Endometrial microvascular endothelial cells (primary cell): ENCODE data around the gene PODNL1. TPM values are rescaled to one million over a fixed set of nuclear protein-coding genes. Genes with fewer than 3 reads are reported as not detected.

Experiments
- in situ Hi-C: cut with HindIII; loops from 2 replicates; pipeline ENCODE4 v1.10.0; 2017; ENCODE audit warnings: low sequenced_read_pairs, low pct_unique_long_range_greater_than_20kb; ENCODE audit errors: inconsistent ontology term
- total RNA-seq: library from RNA; depleted of rRNA; stranded (reverse); fragments of >200 nt; gene quantifications from one replicate; pipeline ENCODE4 v1.2.3, GENCODE V29; 2015; ENCODE audit errors: inconsistent ontology term

PODNL1 gene
- total RNA-seq, 1 donor from 2014 or later, result 0.09 TPM

GRCh38 chr19:13960863-13961784, 22.9 kb upstream of the PODNL1 start:
- in situ Hi-C loops, result no loop called here

DNA sequence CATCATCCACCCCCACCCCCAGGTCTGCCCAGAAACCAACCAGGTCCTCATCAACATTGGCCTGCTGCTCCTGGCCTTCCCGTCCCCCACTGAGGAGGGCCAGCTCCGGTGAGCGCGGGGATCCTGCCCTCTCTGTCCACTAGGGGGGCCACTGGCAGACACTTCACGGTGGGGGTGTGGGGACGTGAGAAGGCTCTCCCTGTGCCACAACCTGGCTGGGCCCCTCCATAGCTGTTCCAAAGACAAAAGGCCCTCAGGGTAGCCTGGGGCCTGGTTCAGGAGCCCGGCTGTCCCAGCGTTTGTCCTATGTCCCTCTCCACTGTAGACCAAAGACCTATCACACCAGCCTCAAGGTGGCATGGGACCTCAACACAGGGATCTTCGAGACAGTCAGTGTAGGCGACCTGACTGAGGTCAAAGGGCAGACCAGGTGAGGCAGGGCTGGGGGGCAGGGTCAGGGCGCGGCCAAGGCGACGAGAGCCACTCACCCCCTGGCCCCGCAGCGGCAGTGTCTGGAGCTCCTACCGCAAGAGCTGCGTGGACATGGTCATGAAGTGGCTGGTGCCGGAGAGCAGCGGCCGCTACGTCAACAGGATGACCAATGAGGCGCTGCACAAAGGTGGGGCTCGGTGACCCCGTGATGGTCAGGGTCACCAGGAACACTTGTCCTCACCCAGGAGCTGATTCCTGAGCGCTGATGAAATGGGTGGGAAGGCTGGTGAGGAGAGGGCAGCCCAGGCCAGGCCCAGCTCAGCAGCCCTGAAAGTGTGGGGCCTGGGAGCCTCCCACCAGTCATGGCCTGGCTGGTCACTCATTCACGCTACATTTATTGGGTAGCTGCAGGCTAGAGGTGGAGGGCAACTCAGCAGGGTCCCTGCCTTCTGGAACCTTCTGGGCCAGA, 22.0 kb upstream of the PODNL1 start:
- in situ Hi-C loops, result no loop called here

DNA sequence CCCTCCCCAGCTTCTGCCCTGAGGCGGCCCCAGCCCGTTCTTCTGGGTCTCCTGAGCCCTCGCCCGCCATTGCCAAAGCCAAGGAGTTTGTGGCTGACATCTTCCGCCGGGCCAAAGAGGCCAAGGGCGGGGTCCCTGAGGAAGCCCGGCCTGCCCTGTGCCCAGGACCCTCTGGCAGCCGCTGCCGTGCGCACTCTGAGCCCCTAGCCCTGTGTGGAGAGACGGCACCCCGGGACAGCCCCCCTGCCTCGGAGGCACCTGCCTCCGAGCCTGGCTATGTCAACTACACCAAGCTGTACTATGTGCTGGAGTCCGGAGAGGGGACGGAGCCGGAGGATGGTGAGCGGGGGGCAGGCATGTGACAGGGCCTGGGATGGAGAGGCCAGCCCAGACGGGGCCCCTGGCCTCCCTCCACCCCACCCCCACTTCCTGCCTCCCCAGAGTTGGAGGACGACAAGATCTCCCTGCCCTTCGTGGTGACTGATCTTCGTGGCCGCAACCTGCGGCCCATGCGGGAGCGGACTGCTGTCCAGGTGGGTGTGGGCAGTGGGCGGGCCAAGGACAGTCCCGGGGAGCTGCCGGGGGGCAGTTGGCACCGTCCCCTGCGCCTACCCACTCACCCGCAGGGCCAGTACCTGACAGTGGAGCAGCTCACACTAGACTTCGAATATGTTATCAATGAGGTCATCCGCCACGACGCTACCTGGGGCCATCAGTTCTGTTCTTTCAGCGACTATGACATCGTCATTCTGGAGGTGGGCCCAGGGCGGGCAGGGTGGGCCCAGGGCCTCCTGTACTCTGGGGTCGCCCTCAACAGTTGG, 21.1 kb upstream of the PODNL1 start:
- in situ Hi-C loops, result no loop called here

GRCh38 chr19:13958043-13958442, 19.8 kb upstream of the PODNL1 start:
- in situ Hi-C loops, result no loop called here

- in situ Hi-C loops, result no loop called here
Measured at GRCh38 chr19:13957051-13957450, 18.8 kb upstream of the PODNL1 start.

- in situ Hi-C loops, result no loop called here
Measured at GRCh38 chr19:13956365-13956744, 18.1 kb upstream of the PODNL1 start.

DNA sequence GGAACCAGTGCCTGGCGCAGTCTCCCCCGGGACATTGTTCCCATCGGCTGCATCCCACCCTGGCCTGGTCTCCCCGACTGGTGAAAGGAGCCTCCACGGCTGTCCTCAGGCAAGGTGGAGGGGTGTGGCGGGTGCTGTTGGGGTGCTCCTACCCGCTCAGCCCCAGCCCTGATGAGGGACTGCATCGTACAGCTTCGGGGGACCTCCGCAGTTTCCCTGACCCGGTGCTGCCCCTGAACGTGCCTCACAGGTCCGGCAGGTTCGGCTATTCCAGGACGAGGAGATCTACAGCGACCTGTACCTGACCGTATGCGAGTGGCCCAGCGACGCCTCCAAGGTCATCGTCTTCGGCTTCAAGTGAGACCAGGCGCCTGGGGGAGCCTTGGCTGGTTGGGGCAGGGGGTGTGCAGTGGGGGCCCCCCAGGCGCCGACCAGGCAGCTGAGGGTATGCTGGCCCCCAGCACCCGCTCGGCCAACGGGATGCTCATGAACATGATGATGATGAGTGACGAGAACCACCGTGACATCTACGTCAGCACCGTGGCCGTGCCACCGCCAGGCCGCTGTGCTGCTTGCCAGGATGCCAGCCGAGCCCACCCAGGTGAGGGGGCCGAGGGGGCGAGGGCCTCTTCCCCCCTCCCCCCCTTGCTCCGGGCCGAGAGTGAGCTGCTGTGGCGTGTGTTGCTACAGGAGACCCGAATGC, 17.6 kb upstream of the PODNL1 start:
- in situ Hi-C loops, result no loop called here

DNA sequence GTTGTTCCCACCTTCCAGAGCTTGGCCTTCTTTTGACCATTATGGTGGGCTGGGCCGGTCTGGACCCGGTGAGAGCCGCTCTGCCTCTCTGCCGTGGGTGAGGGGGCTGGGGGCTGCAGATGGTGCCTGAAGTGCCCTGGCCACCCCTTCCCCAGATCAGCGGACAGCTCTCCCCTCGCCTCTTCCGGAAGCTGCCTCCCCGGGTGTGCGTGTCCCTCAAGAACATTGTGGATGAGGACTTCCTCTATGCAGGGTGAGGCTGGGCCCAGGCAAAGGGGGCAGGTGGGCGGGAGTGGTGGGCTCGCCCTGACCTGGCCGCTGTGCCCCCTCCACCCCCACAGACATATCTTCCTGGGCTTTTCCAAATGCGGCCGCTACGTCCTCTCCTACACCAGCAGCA, 16.0 kb upstream of the PODNL1 start:
- in situ Hi-C loops, result no loop called here

DNA sequence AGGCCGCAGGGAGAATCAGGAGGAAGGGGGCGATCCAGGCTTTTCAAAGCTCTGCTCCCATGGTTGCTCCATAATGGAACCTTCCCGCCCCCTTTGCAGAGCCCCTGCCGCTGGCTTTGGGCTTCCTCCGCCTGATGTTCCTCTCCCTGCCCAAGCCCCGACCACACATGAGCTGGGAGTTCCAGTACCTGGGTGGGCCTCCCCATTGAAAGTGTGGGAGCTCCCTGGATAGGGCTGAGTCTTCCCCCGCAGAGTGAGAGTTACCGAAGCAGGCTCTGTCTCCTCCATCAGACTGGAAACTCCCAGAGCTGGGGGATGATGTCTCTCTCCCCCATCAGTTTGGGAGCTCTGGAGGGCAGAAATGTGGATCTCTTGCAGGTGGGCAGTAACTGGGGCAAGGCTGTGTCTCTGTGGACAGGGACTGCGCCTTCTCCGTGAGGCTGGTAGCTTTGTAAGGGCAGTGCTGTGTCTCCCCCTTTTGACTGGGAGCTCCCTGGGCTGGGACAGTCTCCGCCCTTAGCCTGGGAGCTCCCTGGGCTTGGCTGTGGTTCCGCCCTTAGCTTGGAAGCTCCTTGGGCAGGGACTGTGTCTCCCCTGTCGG, 14.8 kb upstream of the PODNL1 start:
- in situ Hi-C loops, result no loop called here

DNA sequence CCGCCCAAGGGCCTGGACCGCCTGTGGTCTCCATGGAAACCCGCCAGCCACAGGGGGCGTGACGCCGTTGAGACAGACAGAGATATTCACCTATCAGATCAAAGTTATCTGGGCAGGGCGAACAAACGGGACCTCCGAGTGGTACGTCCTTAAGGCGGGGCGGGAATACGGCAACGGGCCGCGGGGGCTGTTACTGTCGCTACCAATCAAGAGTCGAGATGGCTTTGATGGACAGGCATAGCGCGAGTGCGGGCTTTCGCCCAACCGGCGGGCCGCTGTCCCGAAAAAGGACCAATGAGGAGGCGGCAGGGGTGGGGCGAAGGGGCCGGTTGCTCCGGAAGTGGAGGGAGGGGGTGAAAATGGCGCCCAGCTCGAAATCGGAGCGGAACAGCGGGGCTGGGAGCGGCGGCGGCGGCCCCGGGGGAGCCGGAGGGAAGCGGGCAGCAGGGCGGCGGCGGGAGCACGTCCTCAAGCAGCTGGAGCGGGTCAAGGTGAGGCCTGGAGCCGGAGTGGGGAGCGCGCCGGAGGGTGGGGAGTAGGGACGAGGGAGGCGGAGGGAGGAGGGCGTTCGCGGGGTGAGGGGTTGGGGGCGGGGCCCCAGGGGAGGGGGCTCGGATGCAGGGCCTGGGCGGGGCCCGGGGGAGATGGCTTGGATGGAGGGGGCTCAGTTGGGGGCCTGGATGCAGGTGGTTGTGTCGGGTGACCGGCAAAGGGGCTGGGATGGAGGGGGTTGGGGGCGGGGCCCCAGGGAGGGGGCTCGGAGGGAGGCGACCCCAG, 14.1 kb upstream of the PODNL1 start, which contains the start of gene DCAF15:
Gene DCAF15, plus strand, starts transcription at position 356 of the 777 bp plus-strand sequence. Its CDS starts 4 bp downstream, at position 360.
- in situ Hi-C loops, result no loop called here

GRCh38 chr19:13951799-13952153, 13.6 kb upstream of the PODNL1 start:
- in situ Hi-C loops, result no loop called here

GRCh38 chr19:13951043-13951442, 12.8 kb upstream of the PODNL1 start:
- in situ Hi-C loops, result no loop called here

GRCh38 chr19:13946414-13946813, 8.2 kb upstream of the PODNL1 start:
- in situ Hi-C loops, result no loop called here

DNA sequence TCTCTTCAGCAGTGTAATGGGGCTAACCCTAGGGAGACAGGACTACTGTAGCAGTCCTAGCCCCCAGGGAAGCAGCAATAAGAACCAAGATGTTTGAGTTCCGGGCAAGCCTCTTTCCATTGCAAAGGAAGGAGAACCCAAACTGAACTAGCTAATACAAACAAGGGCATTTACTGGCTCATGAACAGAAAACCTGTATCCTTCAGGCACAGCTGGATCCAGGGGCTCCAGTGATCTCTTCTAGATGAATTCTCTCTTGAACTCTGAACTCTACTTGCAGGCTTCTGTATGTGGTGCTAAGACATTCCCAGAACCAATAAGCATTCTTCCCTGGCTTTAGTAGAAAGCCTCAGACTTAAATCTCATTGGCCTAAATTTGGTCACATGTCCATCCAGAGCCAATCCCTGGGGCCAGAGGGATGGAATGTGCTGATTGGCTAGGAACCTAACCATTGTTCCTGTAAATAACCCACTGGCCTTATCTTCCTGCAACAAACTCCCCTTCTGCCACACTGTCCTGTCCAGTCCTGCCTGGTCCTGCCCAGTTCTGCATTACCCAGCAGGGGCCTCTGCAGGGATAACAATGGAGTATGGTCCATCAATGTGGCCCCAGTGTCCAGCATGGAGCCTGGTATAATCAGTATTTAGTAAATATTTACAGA, 3.9 kb upstream of the PODNL1 start:
- in situ Hi-C loops, result no loop called here

DNA sequence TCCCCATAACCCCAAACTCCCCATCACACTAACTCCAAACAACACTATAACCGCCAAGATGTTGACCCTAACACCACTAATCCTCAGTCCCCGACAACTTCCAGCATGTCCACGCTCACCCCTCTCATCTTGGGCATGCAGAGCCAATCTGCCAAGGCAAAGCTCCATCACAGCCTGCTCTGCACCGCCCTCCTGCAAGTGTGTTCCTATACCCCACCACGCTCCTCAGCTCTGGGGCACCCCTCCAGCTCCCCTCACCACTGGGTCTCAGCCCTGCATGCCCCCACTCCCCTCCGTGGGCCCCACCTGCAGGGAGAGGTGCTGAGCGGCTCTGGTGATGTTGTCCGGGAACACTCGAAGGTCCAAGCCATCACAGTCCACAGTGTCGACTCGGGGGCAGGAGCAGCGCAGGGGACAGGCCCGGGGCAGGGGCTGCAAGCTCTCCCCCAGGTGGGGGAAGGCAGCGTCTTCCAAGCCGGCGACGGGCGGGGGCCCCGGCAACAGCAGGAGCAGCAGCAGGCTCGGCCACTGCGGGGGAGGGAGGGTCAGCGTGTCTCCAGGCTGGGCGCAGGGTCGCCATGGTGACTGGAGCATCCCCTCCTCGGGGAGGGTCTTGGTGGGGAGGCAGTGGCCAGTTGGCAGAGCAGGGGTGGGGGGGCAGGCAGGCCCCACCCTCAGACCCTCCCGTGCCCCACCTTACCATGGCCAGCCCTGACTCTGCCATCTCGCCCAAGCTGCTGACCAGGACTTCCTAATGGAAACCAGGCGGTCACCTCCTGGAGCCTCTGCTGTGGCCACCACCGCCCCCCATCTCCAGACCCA, 527 bp downstream of the PODNL1 start:
- in situ Hi-C loops, result no loop called here
